Middle frontal gyrus (tissue), 1 donor: ENCODE results near the gene PUM1.
A peak's percentile ranks its signal among the peaks of the same experiment; 100 is the strongest.
"Not testable (repeated sequence)": the region's sequence is repeated elsewhere in the genome, so short reads cannot be mapped to it uniquely, and the experiment has no call there.

Source experiments
- DNase-seq: peaks from one replicate; pipeline ENCODE4 v3.0.0-alpha.2; 2015; ENCODE audit warnings: low spot score; ENCODE audit errors: extremely low spot score

Gene PUM1, protein sequence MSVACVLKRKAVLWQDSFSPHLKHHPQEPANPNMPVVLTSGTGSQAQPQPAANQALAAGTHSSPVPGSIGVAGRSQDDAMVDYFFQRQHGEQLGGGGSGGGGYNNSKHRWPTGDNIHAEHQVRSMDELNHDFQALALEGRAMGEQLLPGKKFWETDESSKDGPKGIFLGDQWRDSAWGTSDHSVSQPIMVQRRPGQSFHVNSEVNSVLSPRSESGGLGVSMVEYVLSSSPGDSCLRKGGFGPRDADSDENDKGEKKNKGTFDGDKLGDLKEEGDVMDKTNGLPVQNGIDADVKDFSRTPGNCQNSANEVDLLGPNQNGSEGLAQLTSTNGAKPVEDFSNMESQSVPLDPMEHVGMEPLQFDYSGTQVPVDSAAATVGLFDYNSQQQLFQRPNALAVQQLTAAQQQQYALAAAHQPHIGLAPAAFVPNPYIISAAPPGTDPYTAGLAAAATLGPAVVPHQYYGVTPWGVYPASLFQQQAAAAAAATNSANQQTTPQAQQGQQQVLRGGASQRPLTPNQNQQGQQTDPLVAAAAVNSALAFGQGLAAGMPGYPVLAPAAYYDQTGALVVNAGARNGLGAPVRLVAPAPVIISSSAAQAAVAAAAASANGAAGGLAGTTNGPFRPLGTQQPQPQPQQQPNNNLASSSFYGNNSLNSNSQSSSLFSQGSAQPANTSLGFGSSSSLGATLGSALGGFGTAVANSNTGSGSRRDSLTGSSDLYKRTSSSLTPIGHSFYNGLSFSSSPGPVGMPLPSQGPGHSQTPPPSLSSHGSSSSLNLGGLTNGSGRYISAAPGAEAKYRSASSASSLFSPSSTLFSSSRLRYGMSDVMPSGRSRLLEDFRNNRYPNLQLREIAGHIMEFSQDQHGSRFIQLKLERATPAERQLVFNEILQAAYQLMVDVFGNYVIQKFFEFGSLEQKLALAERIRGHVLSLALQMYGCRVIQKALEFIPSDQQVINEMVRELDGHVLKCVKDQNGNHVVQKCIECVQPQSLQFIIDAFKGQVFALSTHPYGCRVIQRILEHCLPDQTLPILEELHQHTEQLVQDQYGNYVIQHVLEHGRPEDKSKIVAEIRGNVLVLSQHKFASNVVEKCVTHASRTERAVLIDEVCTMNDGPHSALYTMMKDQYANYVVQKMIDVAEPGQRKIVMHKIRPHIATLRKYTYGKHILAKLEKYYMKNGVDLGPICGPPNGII

DNA sequence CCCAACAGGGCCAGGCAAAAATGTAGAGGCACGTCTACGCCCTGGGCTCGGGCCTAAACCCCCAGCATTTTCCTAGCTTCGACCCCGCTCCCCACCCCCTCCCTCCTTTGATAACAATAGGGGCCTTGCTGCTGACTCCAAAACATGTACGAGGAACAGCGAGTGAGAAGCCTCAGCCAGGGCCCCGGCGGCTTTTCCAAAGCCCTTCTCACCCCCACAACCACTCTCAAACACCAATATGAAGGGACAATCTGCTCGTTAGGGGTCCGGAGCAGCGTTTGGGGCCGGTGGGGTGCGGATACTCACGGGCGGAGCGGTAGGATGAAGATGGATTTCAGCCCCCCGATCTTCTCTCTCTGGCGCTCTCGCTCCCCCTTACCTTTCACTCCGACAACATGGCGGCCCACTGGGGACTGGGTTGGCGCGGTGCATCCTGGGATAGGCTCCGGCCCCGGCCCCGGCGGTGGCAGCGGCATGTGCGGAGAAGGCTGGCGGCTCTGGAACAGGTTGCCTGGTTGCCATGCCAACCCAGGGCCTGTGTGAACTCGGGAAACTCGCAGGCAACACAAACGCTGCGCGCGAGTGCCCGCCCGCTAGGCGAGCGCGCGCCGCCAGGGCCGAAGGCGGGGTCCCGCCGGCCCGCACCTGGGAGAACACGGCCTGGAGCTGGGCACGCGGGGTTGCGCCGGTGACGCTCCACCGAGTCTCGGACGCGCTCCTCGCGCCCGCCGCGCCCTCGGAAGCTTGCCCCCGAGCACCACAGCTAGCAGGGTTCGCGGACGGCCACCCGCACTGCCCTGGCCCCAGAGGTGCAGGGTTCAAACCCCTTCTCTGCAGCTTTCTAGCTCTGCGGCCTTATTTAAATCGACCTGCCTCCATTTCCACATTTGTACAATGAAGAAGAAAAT is at the start of gene PUM1:
Gene PUM1, minus strand, starts transcription at position 408 of the 908 bp plus-strand sequence. CDS start 6,151 bp downstream, outside the sequence.
- DNase-seq = peak; percentile 90

DNA sequence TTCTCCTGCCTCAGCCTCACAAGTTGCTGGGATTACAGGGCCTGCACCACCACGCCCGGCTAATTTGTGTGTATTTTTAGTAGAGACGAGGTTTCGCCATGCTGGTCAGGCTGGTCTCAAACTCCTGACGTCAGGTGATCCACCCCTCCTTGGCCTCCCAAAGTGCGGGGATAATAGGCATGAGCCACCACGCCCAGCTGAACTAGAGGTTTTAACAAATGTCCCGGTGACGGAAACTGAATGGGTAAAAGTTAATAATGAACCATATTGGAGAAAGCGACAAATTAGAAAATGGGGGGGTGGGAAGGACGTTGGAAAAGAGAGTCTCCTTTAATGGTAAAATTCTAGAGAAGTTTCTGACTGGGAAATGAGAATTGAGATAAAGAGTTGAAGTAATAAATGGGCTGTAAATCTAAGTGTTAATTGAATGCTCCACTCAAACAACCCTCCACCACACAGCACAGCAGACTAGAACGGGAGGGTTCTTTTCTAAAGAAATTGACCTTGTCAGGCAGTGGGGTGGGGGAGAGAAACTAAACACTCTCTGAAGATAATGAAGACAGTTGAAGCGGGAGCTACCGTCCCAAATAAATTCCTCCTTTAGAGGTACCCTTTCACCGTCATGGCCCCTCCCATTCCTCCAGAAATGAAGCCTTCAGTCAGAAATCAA is 46.9 kb upstream of the PUM1 start:
- DNase-seq = no peak

DNA sequence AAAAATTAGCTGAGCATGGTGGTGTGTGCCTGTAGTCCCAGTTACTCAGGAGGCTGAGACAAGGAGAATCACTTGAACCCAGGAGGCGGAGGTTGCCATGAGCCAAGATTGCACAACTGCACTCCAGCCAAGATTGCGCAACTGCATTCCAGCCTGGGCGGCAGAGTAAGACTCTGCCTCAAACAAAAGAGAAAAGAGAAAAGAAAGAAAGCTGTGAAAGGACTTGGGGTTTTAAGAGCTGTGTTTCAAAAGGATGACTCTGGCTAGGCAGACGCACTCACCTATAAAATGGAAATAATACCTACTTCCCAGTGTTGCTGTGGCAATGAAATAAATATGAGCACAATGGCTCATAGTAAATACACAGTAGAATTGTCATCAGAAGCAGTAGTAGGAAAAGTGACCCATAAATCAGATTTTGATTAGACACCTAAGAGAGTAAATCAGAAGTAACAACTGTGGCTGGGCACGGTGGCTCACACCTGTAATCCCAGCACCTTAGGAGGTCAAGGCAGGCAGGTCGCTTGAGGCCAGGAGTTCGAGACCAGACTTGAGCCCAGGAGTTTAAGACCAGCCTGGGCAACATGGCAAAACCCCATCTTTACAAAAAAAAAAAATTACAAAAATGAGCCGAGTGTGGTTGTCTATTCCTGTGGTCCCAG is 45.9 kb upstream of the PUM1 start:
- no peak for DNase-seq

DNA sequence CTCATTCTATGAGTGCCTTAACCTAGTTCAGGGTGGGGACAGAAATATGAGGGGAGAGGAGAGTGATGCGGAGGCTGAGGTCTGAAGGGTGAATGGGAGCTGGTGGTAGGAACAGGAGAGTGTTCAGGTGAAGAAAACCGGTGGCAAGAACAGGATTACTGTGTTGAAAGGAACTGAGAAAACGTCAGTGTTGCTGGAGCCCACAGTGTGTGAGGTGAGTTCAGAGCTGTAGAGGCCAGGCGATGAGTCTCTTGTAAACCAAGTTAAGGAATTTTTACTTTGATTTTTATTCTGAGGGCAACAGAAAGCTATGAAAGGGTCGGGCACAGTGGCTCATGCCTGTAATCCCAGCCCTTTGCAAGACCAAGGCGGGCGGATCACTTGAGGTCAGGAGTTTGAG is 45.3 kb upstream of the PUM1 start:
- DNase-seq = no peak

DNA sequence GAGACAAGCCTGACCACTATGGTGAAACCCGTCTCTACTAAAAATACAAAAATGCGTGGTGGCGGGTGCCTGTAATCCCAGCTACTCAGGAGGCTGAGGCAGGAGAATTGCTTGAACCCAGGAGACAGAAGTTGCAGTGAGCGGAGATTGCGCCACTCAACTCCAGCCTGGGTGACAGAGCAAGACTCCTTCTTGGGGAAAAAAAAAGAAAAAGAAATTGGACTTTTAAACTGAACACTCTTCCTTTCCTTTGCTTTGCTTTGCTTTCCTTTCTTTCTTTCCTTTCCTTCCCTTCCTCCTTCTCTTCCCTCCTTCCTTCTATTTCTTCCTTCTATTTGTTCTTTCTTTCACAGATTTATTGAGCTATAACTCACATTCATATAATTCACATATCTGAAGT is 43.3 kb upstream of the PUM1 start:
- no peak for DNase-seq

DNA sequence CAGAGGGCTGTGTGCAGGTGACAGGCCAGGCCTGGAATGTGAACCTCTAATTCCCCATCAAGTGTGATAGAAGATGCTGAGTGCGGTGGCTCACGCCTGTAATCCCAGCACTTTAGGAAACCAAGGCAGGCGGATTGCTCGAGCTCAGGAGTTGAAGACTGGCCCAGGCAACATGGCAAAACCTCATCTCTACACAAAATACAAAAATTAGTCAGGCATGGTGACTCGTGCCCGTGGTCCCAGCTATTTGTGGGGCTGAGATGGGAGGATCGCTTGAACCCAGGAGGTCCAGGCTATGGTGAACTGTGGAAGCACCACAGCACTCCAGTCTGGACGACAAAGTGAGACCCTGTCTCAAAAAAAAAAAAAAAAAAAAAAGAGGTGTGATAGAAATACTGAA is 40.1 kb upstream of the PUM1 start:
- no peak for DNase-seq

DNA sequence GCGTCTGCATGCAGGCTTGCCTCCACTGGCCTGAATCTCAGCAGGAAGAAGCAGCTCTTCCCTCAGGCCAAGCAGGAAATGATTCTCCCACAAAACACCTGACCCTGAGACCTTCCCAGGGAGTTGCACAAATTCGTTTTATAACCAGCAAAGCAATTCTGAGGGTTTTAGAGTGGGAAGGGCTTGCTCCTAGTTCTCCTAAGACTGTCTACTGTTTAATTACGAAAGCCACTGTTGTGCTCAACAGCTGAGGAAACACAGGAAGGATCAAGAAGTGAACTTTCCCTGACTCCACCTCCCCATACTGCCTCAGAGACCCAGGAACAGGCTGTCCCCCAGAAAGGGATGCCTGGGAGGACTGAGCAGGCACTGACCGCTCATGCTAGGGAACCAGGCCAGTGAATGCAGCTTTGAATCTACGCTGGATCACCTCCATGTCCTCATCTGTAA is 37.0 kb upstream of the PUM1 start:
- DNase-seq = no peak

DNA sequence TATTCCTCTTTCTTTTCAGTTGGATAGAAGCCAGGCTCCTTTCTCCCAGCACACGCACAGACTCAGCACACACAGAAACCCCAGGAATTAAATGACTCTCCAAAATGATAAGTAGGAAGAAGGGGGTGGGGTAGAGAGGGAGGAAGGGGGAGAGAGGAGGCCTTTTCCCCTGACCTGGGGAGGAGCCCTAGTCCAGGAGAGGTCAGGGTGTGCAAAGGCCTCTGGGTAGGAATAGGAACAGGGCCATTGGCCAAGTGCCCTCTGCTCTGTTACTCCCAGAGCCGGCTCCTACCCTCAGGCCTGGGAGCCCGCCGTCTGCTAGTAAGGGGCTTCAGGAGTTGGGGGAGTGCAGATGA is 35.6 kb upstream of the PUM1 start:
- DNase-seq = no peak

DNA sequence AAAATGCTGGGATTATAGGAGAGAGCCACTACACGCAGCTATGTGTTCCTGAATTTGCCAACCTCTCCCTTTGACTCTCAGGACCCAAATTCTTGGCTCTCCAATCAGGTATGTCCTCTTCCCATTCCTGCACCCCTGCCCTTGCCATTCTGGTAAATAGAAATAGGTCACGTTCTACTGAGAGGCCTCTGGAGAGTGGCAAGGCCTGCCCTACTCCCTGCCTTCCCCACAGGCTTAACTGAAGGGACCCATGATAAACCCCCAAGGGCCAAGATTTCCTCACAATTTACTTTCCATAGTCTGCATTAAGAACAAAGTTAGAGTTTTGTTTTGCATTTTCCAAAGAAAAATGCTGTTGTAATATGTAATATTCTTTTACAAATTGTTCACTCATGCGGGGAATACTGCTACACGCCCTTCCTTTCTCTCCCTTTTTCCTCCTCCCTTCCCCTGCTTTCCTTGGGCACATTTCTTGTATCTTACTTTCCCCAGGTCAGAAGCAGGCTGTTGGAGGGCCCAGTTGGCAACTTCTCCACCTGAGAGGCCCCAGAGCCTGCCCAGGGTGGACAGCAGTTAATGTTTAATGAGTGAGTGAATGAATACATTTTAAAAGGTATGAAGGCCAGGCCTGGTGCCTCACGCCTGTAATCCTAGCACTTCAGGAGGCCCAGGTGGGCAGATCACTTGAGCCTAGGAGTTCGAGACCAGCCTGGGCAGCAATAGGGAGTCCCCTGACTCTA is 33.9 kb upstream of the PUM1 start:
- DNase-seq = no peak

DNA sequence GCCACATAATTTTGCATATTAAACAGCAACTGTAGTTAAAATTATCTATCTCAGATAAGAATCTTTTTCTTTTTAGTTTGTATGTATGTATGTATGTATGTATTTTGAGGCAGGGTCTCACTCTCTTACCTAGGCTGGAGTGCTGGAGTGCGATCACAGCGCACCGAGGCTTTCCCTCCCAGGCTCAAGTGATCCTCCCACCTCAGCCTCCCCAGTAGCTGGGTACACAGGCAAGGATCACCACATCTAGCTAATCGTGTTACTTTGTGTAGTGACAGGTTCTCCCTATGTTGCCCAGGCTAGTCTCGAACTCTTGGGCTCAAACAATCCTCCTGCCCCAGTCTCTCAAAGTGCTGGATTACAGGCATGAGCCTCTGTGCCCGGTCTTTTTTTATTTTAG is 30.5 kb upstream of the PUM1 start:
- no peak for DNase-seq

DNA sequence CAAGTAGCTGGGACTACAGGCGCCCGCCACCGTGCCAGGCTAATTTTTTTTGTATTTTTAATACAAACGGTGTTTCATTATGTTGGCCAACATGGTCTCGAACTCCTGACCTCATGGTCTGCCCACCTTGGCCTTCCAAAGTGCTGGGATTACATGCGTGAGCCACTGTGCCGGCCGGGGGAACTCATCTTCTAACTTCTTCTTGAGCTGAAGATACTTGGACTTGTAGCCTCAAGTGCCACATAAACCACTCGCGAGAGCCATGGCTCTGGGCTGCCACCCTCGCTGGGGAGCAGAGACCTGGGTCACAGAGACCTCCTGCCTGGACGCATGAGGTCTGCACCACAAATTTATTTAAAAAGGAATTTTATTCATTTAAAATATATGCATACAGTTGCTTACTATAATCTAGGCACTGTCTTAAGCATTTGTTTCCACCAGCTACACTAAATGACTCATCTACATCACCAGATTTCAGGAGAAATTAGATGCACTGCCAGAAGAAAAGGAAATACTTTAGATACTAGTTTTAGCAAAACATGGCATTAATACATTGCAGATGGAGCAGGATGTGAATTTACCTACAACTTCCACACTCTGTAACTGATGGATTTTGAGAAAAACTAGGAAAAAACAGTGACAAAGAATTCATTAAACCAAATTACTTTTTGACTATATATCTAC is 29.9 kb upstream of the PUM1 start:
- peak; percentile 7 for DNase-seq

DNA sequence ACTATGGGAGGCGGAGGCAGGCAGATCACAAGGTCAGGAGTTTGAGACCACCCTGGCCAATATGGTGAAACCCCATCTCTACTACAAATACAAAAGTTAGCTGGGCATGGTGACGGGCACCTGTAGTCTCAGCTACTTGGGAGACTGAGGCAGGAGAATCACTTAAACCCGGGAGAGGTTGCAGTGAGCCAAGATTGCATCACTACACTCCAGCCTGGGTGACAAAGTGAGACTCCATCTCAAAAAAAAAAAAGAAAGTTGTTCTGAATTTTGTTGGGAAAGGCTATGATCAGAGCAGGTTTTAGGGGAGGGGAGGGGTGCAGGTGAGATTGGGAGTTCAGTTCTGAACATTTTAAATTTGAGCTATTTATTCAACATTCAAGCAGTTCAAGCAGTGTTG is 22.6 kb upstream of the PUM1 start:
- DNase-seq = not testable (repeated sequence)

DNA sequence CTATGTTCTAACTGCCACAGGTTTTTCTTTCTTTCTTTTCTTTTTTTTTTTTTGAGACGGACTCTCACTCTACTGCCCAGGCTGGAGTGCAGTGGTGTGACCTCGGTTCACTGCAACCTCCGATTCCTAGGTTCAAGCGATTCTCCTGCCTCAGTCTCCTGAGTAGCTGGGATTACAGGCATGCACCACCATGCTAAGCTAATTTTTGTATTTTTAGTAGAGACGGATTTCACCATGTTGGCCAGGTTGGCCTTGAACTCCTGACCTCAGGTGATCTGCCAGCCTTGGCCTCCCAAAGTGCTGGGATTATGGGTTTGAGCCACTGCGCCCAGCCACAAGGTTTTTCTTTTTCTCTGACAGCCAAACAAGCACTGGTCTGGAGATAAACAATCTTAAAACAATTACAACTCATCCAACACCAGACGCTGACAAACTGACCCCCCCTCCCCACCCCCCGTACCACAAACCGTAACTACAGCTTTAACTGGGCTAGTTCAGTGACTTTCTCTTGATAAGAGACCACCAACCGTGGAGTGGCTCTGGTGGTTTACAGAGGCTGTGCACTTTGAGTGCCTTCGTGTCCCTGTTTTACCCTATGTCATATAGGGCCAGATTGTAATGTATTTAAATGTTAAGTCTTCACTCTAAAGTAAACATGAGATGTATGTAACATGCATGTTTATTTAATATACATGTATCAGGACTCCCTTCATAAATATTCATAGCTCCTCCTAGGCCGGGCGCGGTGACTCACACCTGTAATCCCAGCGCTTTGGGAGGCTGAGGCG is 19.5 kb upstream of the PUM1 start:
- no peak for DNase-seq

DNA sequence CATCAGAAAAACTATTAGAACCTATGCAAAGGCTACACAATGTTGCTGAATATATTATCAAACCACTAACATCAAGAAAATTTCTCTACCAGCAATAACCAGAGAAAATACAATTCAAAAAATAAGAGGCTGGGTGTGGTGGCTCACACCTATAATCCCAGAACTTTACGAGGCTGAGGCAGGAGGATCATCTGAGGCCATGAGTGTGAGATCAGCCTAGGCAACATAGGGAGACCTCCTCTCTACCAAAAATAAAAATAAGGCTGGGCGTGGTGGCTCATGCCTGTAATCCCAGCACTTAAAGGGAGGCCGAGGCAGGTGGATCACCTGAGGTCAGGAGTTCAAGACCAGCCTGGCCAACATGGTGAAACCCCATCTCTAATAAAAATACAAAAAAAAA is 16.9 kb upstream of the PUM1 start:
- no peak for DNase-seq

DNA sequence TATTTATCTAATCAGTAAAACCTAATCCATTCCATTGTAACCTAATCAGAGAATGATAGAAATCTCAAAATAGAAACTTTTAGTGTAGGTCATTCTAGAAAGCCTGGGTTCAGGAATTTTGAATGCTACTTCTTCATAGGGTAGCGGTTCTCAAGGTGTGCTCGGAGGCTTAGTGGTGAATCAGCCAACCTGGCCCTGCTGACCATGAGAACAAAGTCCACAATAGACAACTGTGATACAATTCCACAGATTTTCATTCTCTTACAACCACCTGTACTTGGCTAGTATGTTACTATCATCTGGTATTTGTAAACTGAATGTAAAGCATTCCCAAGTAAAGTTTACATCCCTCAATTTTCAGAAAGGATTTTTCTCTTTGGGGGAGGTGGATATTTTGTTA is 7.5 kb upstream of the PUM1 start:
- no peak for DNase-seq

DNA sequence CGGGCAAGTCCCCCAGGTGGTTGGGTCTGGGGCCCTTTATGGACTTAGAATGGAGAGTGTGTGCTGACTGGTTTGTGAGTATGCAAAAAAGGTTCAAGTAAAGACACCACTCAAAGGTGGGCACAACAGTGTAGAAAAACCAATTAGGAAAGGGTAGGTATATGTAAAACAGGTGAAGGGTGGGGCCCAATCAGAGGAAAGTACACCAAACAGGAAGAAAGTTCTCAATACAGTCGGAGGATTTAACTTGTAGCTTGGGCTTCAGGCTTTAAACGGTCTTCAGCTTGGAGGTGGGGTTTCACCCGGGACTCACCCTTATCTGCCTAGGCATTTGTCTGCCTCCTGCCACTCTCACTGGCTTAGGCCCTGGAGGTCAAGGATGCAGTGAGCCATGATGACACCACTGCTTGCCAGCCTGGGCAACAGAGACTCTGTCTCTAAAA is 6.8 kb upstream of the PUM1 start:
- no peak for DNase-seq

DNA sequence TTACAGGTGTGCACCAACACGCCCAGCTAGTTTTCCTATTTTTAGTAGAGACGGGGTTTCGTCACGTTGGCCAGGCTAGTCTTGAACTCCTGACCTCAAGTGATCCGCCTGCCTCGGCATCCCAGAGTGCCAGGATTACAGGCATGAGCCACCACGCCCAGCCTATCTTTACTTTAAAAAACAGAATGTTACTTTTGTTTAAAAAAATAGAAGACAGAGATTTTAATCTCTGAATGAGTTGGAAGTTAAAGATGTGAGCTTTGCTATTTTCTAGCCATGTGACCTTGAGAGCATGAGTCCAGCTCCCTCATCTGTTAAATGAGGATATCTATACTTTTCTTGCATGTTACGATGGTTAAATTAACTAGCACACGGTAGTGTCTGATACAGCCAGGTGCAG is 3.9 kb upstream of the PUM1 start:
- no peak for DNase-seq
